ENCODE measurements around the gene TP73.

- no peak for TF ChIP-seq CTCF (IDR thresholded peaks at IDR 0.05)
- no peak for TF ChIP-seq POLR2A (IDR thresholded peaks at IDR 0.05)
These were observed 21.4 kb upstream of the TP73 start for GRCh38 chr1:3630914-3631313.
